ENCODE results near the gene ELMO1. TPM values are rescaled to one million over a fixed set of nuclear protein-coding genes. Genes with fewer than 3 reads are reported as not detected.

ELMO1 gene
- total and polyA plus RNA-seq, 10 of the 15 experiments (the other 5 are each of a cell fraction or from before 2014, with no cell fraction given), result 22.6 to 85.9 (median 56.6) TPM

- intact Hi-C loops (cut with micrococcal nuclease; ENCODE audit: unreplicated experiment) (no loop called here), in situ Hi-C loops (cut with MboI) (no loop called here)
- Histone ChIP-seq H3K4me1 (ENCODE audit: control insufficient read depth, insufficient read depth, low read length) (no peaks in the 10 kb centered on the region), H4K20me1 (ENCODE audit: control insufficient read depth, insufficient read depth) (no peaks in the 10 kb centered on the region), H3K9me3 (replicated peaks; ENCODE audit: control insufficient read depth, insufficient read depth, low read length) (no peaks in the 10 kb centered on the region), H3K27me3 (replicated peaks in 1 of 2; ENCODE audit: control insufficient read depth in 2 of 2, insufficient read depth in 2 of 2, low read length in 1 of 2) (no peaks in the 10 kb centered on the region), H3K4me3 (no peak overlapping the region), H3K27ac (ENCODE audit: control insufficient read depth, insufficient read depth) (no peak overlapping the region), H3K4me2 (ENCODE audit: control insufficient read depth, insufficient read depth) (no peak overlapping the region), H2AFZ (ENCODE audit: control insufficient read depth, low read depth, low read length) (no peak overlapping the region), H3K9ac (ENCODE audit: control insufficient read depth, insufficient read depth, low read length) (no peak overlapping the region), H3K36me3 (ENCODE audit: control insufficient read depth in 2 of 2, insufficient read depth in 2 of 2, low read length in 1 of 2) (no peaks in the 10 kb centered on the region), H3K79me2 (ENCODE audit: control insufficient read depth, insufficient read depth, low read length) (no peaks in the 10 kb centered on the region)
- CTCF ChIA-PET, result interaction anchor here (1.0 to 1.3 kb wide), 2 partner anchors 55 to 173 kb away, joined by 3 to 4 read pairs; partner anchors contain the start of gene ELMO1
- no peak for FAIRE-seq
- POLR2A ChIA-PET, result interaction anchor here (0.6 to 1.4 kb wide), 2 partner anchors 15 to 192 kb away, joined by 3 to 4 read pairs; no protein-coding TSS in a partner anchor
- ATAC-seq, result no peak
- DNase-seq (ENCODE audit: low read depth, low spot score), result no peak
- TF ChIP-seq RBBP5 (conservative IDR thresholded peaks at IDR 0.05), result no peak
- TF ChIP-seq SMARCA5 (IDR thresholded peaks at IDR 0.05), result no peak
- no peak for TF ChIP-seq BCLAF1 (IDR thresholded peaks at IDR 0.05)
- no peak for TF ChIP-seq SP1 (IDR thresholded peaks at IDR 0.05; ENCODE audit: low read depth, low read length)
- TF ChIP-seq LARP7 (IDR thresholded peaks at IDR 0.05), result no peak
- TF ChIP-seq KDM1A (IDR thresholded peaks at IDR 0.05; ENCODE audit: borderline replicate concordance), result no peak
- TF ChIP-seq CHD4 (IDR thresholded peaks at IDR 0.05), result no peak
- no peak for TF ChIP-seq ZBTB33 (IDR thresholded peaks at IDR 0.05)
- RAD21 ChIA-PET (ENCODE audit: unreplicated experiment), result interaction anchor here (1.5 kb wide), 1 partner anchor 40 kb away, joined by 3 read pairs; no protein-coding TSS in a partner anchor
- SMC1A ChIA-PET (ENCODE audit: uncharacterized antibody, unreplicated experiment), result interaction anchor here (0.6 to 1.8 kb wide), 3 partner anchors 16 to 103 kb away, joined by 3 to 4 read pairs (median 4); no protein-coding TSS in a partner anchor
- BruUV-seq (replicated peaks), result no TSS peak
- WGBS (ENCODE audit: insufficient coverage, insufficient replicate concordance, low lambda C conversion rate, missing lambda C conversion rate), result 35% methylated on average over 1 of the region's 1 CpG
Measured at GRCh38 chr7:37393476-37393875, 55.2 kb downstream of the ELMO1 start.

Measured in GM12878 (cell line).